Measurements from ENCODE around the gene CHD6.
"Not testable (repeated sequence)": the region's sequence is repeated elsewhere in the genome, so short reads cannot be mapped to it uniquely, and the experiment has no call there.

Gene CHD6

DNA sequence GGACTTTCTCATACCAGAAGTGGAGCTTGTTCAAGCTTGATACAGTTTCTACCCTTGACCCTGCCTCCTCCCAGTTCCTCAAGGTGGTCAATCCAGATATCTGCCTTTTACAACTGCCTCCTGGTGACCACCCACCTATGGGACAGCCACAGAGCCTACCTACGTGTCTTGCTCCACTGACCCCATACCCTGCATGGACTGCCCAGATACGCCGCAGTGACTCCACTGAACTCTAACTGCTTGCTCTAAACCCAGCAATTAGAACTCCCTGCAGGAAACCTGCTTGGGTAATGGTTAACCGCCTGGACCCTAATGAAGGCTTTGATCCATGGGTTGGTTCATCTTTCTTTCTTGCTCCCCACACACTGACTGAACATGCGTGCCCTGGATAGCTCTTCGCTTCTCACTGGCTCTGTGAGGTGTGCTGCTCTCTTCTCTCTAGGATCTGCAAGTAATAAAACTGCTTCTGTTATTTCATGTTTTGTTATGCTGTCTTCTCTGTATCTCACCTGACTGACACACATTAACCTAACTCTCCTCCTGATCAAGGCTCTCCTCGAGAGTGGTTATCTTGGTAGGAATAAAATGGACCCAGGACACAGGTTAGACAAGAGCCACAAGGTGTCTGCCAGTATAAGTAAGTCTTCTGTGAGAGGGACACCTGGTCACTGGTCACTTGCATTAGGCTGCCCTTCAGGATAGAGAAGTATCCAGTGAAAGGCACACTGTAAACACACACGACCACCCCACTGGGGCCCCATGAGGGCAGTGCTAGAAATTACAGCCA lies 79.2 kb downstream of the CHD6 start:
- DNase-seq, result no peak

DNA sequence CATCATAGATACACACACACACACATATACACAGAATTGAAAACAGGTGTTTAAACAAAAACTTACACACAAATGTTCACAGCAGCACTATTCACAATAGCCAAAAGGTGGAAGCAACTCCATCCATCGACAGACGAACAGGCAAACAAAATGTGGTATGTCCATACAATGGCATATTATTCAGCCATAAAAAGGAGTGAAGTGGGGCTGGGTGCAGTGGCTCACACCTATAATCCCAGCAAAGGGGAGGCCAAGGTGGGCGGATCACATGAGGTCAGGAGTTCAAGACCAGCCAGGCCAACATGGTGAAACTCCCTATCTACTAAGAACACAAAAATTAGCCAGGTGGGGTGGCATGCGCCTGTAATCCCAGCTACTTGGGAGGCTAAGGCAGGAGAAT lies 80.3 kb downstream of the CHD6 start:
- no peak for DNase-seq

DNA sequence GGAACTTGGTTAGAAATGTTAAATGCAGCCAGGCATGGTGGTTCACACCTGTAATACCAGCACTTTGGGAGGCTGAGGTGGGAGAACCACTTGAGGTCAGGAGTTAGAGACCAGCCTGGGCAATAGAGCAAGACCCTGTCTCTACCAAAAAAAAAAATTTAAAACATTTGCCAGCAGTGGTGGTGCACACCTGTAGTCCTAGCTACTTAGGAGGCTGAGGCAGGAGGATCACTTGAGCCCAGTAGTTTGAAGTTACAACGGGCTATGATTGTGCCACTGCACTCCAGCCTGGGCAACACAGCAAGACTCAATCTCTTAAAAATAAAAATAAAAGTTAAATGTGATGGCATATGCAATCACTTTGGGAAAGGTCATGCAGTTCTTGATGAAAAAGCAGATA lies 82.6 kb downstream of the CHD6 start:
- not testable (repeated sequence) for DNase-seq

DNA sequence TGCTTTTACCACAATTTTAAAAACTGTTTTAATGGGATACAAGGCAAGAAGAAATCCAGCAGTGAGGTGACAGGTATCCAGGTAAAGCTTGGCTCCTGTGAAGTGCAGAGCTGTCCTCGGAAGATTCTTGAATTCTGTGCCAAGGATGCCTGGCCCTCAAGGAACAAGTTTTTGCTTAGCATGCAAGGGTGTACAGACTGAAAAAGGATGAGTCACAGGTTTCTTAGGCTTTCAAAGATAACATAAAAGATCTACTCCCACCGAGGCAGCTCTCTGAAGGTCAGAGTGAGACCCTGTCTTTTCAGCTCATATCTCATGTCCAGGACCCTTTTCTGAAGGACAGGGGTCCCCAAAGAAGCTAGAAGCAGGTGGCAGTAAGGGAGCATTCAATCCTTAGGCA lies 83.3 kb downstream of the CHD6 start:
- DNase-seq, result no peak

DNA sequence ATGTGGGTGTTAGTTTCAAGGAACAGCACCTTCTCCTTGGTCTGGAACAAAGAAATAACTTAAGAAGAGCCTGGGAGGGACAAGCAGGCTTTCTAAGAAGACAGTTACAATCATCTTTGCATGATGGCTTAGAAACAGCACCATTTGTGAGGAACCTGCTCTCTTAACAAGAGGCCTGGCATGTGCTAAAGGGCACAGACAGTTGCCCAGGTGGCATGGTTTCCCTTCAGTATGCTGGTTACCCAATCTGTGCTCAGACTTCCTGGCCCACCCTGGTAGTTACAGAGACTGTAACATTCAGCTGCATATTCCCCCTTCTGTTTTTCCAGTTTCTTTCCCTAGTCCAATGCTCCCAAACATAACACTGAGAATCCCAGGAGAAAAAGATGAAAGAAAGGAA lies 84.0 kb downstream of the CHD6 start:
- peak in 1 of 14 donors; percentile 33 for DNase-seq

DNA sequence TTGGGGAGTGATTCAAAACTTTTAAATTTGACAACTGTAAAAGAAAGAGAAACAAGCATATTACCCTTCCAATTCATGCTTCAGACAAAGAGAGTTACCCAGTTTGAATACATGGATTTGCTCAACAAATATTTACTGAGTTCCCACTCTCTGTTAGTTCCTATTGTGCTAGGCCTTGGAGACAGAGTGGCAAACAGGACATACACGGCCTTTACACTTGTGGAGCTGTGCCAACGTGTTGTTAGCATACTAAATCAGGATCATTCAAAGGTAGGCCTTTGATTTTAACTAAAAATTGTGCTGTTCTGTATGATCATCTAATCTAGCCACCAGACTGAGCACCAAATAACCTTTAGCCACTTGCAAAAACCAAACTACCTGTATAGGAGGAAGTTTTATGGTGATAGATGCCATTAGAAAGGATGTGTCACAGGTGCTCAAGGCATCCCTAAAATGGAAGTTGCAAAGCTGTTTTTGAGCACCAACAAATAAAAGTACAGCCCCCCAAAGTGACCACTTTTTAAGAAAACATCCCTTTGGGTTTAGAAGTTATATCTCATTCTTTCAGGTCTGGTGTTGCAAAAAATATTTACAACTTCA lies 84.5 kb downstream of the CHD6 start:
- peak in 1 of 14 donors; percentile 19 for DNase-seq

DNA sequence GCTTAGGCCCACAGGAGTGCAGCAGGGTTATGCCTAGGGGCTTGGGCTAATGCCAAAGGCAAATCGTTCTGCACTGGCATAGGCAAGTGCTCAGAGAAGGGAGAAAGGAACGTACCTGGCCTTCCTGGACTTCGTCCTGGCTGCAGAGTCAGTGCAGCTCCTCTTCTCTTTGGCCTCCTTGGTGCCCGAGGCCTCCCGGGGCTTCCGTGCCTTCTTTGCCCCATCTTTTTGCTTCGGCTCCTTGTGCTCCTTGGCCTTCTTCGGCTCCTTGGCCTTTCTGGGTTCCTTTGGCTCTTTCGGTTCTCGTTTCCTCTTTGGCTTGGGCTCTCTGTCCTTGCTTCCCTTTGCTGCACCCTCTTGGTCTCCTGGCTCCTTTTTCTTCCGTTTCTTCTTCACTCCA lies 85.2 kb downstream of the CHD6 start:
- DNase-seq, result no peak

DNA sequence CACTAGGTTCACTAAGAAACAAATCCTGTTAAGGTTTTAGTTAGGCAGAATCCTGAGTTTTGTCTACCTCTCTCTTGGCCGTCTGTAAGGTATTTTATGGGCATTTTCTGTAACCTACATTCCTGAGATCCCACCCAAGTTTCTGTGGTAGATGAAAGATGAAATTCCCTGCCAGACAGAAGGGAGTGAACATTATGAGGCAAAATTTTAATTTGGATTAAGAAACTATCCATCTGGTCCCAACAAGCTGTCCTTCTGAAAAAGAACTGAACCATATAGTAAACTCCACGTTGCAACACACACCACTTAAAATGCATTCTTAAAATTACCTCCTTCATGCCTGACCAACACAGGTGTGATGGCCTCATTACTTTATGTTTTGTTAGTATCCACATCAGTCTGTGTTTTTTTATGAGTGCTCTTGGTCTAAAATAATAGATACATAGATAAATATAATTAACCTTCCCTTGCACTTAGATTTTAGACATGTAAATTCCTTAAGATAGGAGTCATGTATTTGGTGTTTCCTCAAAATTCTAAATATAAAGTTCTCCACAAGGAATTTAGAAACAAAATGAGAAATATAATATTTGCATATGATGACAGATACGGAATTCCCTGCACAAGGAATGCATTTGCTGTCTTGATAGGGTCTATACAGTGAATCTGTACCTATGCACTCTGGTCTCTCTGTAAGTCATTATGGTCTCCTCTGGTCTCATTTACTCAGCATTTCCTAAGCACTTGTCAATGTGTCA lies 86.5 kb downstream of the CHD6 start:
- peak in 1 of 14 donors; percentile 15 for DNase-seq

DNA sequence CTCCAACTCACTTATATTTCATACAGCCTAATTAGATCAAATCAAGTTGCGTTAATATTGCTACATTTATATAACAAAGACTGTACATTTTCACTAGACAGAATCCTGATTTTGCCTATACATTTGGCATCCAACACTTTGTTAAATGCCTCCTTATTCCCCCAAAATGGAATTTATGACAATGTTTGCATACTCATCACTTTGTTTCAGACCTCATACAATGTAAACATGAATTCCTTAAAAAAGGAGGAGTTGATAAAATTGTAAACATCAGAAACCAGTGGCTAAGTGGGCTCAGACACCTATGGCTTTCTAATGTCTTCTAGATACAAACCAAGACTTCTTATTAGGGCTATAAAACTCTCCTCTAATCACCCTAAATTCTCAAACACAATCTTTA lies 87.3 kb downstream of the CHD6 start:
- DNase-seq, result no peak

DNA sequence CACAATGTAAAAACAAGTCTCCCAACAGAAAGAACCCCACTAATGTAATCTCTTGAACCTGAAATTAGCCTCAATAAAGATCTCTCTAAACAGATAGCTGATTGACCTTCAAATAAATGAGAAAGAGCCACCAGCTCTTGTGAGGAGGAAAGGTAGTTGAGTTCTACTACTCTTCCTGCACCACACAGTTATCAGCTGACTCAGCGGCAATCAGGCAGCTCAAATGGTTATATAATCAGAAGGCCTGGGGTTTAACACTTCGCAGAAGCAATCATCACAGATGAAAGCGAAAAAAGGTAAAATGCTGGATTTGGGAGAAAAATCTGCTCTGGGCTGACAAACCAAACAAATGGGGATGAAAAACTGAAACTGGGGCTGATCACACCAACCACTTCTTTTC lies 91.8 kb downstream of the CHD6 start:
- DNase-seq, result peak in 1 of 14 donors; percentile 57

DNA sequence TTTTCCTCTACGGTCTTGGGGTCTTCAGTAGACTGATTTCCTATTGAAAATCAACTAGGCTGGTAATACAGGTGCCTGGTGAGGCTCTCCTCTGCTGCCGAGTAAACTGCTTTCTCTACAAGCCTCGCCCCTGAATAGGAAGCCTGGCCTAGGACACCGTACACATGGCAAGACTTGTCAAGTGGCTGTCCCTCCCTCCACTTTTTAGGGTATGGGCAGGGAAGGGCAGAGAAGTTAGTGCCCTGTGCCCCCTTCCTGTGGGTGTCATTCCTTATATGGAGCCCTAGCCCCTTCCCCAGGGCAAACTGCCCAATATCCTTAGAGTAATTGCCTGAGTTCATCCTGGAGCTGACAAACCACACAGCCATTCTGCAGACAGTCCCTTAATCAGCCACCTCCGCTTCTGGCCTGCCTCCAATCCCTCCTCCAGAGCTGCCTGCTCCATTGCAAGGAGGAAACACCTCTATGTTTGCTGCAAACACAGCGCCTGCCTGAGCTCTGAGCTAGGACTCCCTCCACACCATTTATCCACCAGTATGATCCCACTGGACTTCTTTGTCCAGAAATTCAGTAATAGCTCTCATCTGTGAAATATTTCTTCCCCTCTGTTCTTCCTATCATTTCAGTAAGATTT lies 93.1 kb downstream of the CHD6 start:
- DNase-seq, result peak in 5 of 14 donors; percentile 7 to 90 (median 9)

DNA sequence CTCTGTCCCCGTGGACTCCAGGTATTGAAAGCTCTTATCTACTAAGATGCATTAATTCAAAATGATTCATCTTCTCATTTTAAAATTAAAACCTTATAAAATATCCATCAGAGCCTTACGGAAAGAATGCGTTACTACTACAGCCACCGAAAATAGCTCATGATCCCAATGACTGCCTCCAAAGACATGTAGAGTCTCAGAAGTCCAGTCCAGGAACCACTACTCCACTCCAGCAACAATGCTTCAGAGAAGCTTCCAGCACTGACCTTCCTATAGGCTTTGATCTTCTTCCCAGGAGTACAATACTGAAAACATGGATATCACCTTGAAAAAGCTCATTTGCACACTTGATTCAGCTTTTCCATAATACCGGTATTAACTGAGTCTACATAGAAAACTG lies 94.3 kb downstream of the CHD6 start:
- DNase-seq, result no peak

DNA sequence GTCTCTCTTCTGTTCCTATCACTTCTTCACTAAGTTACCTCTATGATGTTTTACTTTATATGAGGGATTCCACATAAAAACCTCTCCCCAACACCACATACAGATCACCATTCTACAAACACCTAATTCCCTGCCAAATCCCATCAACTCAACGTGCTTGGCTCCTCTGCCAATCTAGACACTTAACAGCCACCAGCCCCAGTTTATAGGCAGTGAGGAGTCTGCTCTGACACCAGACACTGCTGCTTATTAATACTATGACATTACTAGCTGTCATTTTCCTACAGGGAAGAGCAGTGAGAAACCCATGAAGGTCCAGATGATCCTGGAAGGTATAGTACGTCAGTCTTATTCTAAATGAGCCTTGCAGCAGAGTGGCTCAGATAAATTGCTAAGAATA lies 104.3 kb downstream of the CHD6 start:
- no peak for DNase-seq

DNA sequence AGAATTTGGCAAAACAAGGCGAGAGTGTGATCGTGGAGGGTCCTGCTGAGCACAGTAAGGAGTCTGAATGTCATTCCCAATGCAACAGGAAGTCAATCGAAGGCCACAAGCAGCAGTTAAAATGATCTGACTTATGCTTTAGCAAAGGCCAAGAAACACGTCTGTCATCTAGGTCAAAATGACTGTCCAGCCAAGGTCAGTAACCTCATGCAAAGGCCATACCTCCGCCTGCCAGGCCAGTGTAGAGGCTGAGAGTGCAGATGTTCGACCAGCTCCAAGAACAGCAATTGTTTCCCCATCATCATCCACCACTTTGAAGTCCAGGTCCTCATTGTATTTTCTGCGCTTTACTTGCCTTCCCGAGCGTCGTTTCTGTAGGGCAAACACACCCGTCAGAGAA lies 105.6 kb downstream of the CHD6 start:
- DNase-seq, result no peak

DNA sequence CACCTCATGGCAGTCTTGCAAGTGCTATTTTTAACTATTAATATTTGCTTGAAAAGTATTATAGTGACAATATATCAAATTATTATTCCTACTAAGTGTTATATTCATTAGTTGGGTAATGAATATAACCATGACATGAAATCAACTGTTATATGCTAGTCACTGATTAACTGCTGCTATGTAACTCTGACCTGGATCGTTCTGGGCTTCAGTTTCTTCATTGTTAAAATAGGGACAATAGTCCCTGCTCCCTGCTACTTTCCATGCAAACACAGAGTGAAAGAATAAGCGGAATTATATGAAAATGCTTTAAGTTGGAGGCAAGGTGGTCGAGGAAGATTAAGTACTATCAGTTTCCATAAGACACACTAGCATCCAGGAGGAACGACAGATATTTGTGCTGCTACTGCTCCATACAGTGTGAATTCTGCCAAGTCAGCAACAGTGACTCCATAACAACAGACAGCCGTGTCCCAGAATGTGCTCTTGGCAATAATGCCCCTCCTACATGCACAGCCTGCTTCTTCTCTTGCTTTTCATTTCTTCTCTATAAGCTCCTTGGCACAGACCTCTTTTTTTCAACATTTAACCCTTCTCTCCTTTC lies 107.2 kb downstream of the CHD6 start:
- DNase-seq, result no peak

DNA sequence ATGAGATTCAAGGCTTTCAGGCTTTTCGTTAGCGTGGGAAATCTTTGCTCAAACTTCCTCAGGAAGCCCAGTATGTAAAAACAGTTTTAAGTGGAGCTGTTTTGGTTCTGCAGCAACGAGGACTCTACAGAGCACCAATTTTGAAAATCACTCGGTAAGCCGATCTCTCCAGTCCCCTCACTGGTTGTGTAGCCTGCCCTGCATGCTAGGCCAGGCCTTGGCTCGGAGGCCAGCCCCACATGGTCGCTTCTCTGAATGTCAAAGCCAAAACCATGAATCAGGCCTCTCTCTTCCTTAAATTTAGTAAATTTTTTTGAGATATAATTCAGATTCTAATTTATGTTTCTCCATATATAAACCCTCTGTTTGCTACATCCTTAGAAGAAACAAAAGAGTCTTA lies 108.0 kb downstream of the CHD6 start:
- DNase-seq, result peak in 1 of 14 donors; percentile 24

DNA sequence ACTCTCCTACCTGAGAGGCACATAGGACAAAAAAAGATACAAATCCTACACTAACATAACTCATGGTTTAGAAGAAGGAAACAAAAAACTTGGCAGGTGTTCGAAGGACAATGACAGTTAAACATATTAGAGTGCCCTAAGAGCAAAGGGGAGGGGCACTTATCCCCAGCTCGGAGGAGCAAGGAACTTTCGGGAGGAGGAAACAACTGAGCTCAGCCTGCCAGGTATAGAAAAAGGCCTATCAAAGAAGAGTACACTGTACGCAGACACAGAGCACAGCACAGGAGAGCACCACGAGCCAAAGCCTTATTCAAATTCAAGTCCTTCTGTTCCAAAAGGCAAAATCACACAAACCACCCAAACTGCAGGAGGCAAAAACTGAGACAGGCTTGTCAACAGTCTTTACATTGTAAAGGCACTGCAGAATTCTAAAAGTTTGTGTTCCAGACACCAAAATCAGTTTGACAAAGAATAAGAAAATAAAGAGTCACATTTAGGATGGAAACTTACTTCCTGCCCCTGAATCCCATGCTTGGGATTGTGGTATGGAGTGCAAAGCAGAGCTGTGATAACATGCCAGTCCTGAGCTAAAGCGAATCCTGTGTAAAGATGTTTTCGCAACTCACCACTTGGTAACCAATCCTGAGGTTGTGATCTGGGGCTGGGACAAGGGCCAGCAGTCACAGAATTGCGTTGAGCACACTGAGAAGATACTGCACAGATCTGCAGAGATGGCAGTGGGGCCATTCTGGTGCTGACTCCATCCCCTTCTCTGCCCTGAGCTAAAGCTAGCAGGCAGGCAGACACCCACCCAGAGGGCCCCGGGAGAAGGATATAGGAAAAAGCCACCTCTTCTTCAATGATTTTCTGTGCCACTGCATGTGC lies 108.6 kb downstream of the CHD6 start:
- DNase-seq, result peak in 1 of 14 donors; percentile 20

DNA sequence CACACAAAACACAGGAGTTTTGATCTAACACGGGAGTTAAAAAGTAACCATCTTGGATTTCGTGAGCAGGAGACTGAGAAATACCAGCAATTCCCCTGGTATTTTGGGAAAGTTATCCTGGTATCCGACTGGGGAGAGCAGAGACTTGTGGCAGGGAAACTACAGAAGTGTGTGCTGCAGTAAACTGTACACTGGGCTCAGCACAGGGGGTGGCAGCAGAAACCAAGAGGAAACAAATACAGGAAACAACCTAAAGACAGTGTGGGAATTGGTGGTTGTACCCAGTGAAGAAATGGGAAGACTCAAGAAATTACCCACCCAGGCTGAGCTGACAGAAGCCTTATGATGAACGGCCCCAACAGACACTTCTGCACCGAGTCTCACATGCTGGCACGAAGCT lies 109.8 kb downstream of the CHD6 start:
- DNase-seq, result peak in 1 of 14 donors; percentile 10

DNA sequence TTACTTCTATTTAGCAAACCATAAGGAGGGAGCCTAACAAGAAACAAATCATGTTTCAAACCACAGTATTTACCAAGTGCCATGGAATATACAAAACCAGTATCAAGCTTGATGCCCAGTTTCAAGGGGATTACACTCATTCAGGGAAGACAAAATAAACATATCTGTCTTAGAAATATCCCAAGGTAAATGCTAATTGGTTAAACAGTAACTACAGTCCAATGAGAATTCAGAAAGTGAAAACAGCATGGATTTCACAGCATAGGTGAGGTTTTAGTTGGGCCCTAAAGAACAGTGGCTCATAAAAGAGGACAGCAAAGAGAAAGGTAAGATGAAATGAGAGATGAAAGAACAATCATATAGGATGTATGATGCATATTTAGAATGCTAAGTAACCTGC lies 110.3 kb downstream of the CHD6 start:
- DNase-seq, result no peak

DNA sequence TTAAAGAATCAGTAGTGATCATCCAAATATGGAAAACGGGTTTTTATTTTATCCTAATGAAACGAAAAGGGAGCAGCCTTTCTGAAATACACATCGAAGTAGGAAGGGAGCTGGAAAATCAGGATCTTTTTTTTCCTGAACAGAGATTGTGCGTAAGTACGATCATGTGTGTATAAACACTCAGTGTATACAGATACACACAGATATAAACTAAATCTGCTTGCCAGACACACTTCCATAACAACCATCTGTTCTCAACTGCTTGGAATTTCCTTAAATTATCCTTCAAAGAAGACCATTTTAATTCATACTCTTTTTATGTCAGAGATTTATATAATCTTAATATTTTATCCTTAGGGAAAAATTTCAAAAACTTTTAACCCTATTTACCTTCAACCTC lies 110.7 kb downstream of the CHD6 start:
- DNase-seq, result no peak

DNA sequence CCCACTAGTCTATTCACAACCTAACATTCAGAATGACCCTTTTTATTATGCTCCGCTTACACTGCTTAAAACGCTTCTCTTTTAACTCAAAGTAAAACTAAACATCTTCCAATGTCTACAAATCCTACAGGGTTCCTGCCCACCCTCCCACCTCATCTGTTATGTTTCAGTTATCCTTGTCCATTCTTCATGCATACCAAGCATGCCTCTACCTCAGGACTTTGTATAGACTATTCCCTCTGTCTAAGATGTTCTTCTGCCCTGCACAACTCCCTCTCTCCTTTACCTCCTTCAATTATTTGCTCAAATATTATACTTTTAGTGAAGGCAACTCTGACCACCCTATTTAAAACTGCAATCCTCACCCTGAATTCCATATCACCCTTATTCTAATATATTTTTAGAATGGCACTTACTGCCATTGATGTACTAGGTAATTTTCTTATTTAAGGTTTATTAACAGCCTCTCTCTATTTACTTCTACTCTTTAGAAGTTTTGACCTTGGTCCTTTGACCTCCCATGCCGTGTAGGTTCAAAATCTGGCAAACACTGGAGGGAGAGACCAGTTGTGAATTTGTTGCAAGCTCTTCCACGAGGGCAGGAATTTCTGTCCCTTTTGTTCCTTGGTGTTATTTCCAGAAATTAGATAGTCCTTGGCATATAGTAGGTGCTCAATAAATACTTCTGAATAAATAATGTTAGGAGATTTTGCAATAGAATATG lies 111.8 kb downstream of the CHD6 start:
- DNase-seq, result no peak
